Measurements from ENCODE around the gene PCDHB3. TPM values are rescaled to one million over a fixed set of nuclear protein-coding genes. Genes with fewer than 3 reads are reported as not detected.
"Not testable (repeated sequence)": the region's sequence is repeated elsewhere in the genome, so short reads cannot be mapped to it uniquely, and the experiment has no call there.

PCDHB3 gene
- total RNA-seq, 3 donors from 2014 or later (not counting 1 experiment from before 2014, with no cell fraction given) = not detected

GRCh38 chr5:141101059-141101458, 786 bp downstream of the PCDHB3 start:
- TF ChIP-seq, protein P1, sequence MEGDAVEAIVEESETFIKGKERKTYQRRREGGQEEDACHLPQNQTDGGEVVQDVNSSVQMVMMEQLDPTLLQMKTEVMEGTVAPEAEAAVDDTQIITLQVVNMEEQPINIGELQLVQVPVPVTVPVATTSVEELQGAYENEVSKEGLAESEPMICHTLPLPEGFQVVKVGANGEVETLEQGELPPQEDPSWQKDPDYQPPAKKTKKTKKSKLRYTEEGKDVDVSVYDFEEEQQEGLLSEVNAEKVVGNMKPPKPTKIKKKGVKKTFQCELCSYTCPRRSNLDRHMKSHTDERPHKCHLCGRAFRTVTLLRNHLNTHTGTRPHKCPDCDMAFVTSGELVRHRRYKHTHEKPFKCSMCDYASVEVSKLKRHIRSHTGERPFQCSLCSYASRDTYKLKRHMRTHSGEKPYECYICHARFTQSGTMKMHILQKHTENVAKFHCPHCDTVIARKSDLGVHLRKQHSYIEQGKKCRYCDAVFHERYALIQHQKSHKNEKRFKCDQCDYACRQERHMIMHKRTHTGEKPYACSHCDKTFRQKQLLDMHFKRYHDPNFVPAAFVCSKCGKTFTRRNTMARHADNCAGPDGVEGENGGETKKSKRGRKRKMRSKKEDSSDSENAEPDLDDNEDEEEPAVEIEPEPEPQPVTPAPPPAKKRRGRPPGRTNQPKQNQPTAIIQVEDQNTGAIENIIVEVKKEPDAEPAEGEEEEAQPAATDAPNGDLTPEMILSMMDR (IDR thresholded peaks at IDR 0.05) = no peak
- WGBS (ENCODE audit: insufficient coverage) = 48% methylated on average over 20 of the region's 20 CpGs
- Mint-ChIP-seq H3K4me3 (no peak overlapping the region), H3K9me3 (peaks cover 2 to 8% of the 10 kb centered on the region in 2 donors), H3K36me3 (peaks cover 10% of the 10 kb centered on the region), H3K27me3 (ENCODE audit: low read depth in 2 of 2) (peaks cover 0 to 5% of the 10 kb centered on the region in 2 donors), H3K4me1 (peaks cover 0 to 4% of the 10 kb centered on the region in 2 donors), H3K27ac (no peak overlapping the region)
- ATAC-seq = no peak
- Histone ChIP-seq H3K27ac (ENCODE audit: low read length) (no peak overlapping the region), H3K9me3 (ENCODE audit: control insufficient read depth, insufficient read depth, low read length) (peaks cover 13% of the 10 kb centered on the region), H3K4me1 (ENCODE audit: control insufficient read depth, insufficient read depth, low read length) (no peaks in the 10 kb centered on the region), H3K36me3 (ENCODE audit: control insufficient read depth, insufficient read depth, low read length) (no peaks in the 10 kb centered on the region), H3K27me3 (ENCODE audit: control insufficient read depth, insufficient read depth, low read length) (peaks cover 7% of the 10 kb centered on the region), H3K4me3 (ENCODE audit: low read length) (no peak overlapping the region)
- intact Hi-C loops (cut with micrococcal nuclease) = no loop called here
- no peak for DNase-seq

- H3K9me3 Mint-ChIP-seq; H3K27ac ChIP-seq (ENCODE audit: low read length); DNase-seq; H3K4me1 Mint-ChIP-seq; H3K36me3 ChIP-seq (ENCODE audit: control insufficient read depth, insufficient read depth, low read length); H3K4me1 ChIP-seq (ENCODE audit: control insufficient read depth, insufficient read depth, low read length); H3K27me3 Mint-ChIP-seq (ENCODE audit: low read depth in 2 of 2); H3K4me3 Mint-ChIP-seq; H3K4me3 ChIP-seq (ENCODE audit: low read length); ATAC-seq; H3K27ac Mint-ChIP-seq; H3K27me3 ChIP-seq (ENCODE audit: control insufficient read depth, insufficient read depth, low read length); intact Hi-C loops (cut with micrococcal nuclease): not testable (repeated sequence)
- 44% methylated on average over 32 of the region's 39 CpGs for WGBS (ENCODE audit: insufficient coverage)
- peaks cover 13% of the 10 kb centered on the region for H3K9me3 ChIP-seq (ENCODE audit: control insufficient read depth, insufficient read depth, low read length)
- peaks cover 10% of the 10 kb centered on the region for H3K36me3 Mint-ChIP-seq
Observed at GRCh38 chr5:141102070-141102469, 1.8 kb downstream of the PCDHB3 start.

DNA sequence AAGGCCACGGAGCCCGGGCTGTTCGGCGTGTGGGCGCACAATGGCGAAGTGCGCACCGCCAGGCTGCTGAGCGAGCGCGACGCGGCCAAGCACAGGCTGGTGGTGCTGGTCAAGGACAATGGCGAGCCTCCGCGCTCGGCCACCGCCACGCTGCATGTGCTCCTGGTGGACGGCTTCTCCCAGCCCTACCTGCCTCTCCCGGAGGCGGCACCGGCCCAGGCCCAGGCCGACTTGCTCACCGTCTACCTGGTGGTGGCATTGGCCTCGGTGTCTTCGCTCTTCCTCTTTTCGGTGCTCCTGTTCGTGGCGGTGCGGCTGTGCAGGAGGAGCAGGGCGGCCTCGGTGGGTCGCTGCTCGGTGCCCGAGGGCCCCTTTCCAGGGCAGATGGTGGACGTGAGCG, 2.2 kb downstream of the PCDHB3 start:
- H3K4me3 Mint-ChIP-seq; H3K36me3 ChIP-seq (ENCODE audit: control insufficient read depth, insufficient read depth, low read length); H3K27me3 ChIP-seq (ENCODE audit: control insufficient read depth, insufficient read depth, low read length); H3K4me1 ChIP-seq (ENCODE audit: control insufficient read depth, insufficient read depth, low read length); H3K4me1 Mint-ChIP-seq; H3K9me3 Mint-ChIP-seq; H3K27ac ChIP-seq (ENCODE audit: low read length); H3K4me3 ChIP-seq (ENCODE audit: low read length); intact Hi-C loops (cut with micrococcal nuclease); DNase-seq; ATAC-seq; H3K27ac Mint-ChIP-seq; H3K27me3 Mint-ChIP-seq (ENCODE audit: low read depth in 2 of 2): not testable (repeated sequence)
- H3K36me3 Mint-ChIP-seq = peaks cover 10% of the 10 kb centered on the region
- peaks cover 13% of the 10 kb centered on the region for H3K9me3 ChIP-seq (ENCODE audit: control insufficient read depth, insufficient read depth, low read length)
- WGBS (ENCODE audit: insufficient coverage) = 43% methylated on average over 24 of the region's 38 CpGs

DNA sequence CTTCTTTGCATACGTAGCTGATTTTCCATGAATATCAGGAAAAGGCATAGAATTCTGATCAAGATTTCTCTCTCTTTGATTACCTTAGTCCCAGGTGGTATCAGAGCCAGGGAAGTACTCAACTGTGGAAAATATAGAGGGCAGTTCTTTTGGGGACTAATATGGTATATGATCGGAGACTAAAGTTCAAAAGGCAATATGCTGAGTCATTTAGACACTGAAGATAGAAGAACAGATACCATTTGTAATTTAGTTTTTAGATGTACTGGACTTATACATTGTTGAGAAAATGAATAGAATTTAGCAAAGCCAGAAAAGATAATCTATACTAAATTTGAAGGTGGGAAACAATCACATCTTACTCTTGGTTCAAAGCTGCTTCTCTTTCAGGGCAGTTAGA, 5.1 kb downstream of the PCDHB3 start:
- TF ChIP-seq, protein P1 (IDR thresholded peaks at IDR 0.05) = no peak
- ATAC-seq (no peak), DNase-seq (no peak)
- Mint-ChIP-seq H3K4me3 (no peak overlapping the region), H3K27me3 (ENCODE audit: low read depth in 2 of 2) (peaks cover 0 to 3% of the 10 kb centered on the region in 2 donors), H3K36me3 (peaks cover 2% of the 10 kb centered on the region), H3K9me3 (peaks cover 2 to 4% of the 10 kb centered on the region in 2 donors), H3K4me1 (peaks cover 0 to 2% of the 10 kb centered on the region in 2 donors), H3K27ac (no peak overlapping the region)
- 85% methylated on average over 1 of the region's 2 CpGs for WGBS (ENCODE audit: insufficient coverage)
- Histone ChIP-seq H3K27me3 (ENCODE audit: control insufficient read depth, insufficient read depth, low read length) (peaks cover under 1% of the 10 kb centered on the region), H3K27ac (ENCODE audit: low read length) (no peak overlapping the region), H3K4me3 (ENCODE audit: low read length) (no peak overlapping the region), H3K4me1 (ENCODE audit: control insufficient read depth, insufficient read depth, low read length) (no peaks in the 10 kb centered on the region), H3K9me3 (ENCODE audit: control insufficient read depth, insufficient read depth, low read length) (peaks cover 11% of the 10 kb centered on the region), H3K36me3 (ENCODE audit: control insufficient read depth, insufficient read depth, low read length) (no peaks in the 10 kb centered on the region)
- intact Hi-C loops (cut with micrococcal nuclease) = no loop called here
